ENCODE measurements around the gene GPX2. TPM values are rescaled to one million over a fixed set of nuclear protein-coding genes. Genes with fewer than 3 reads are reported as not detected.

Gene GPX2
- total RNA-seq, 1 donor from 2014 or later: not detected

Other genes with a start within 250 kb of the GPX2 start
- gene PLEKHG3, start 238.3 kb downstream of the GPX2 start, total RNA-seq: 22.5 TPM
- gene SPTB, start 62.8 kb downstream of the GPX2 start, total RNA-seq: 113 TPM
- gene CHURC1, start 28.3 kb downstream of the GPX2 start, total RNA-seq: 82.6 TPM
- gene RAB15, start 29.6 kb upstream of the GPX2 start, total RNA-seq: 60.8 TPM
- gene FNTB, start 44.1 kb upstream of the GPX2 start, total RNA-seq: 18.7 TPM
- 80.8 TPM for gene MAX, start 159.8 kb upstream of the GPX2 start, total RNA-seq